Occipital lobe (tissue), 2 donors: ENCODE results near the gene FGF14. TPM values are rescaled to one million over a fixed set of nuclear protein-coding genes. Genes with fewer than 3 reads are reported as not detected.
"Not testable (repeated sequence)": the region's sequence is repeated elsewhere in the genome, so short reads cannot be mapped to it uniquely, and the experiment has no call there.

Source experiments
- DNase-seq: peaks from one replicate; lab custom pipeline; 2025; lab: John Stamatoyannopoulos, UW
- total RNA-seq: library from RNA; depleted of rRNA; stranded (reverse); fragments of >200 nt; gene quantifications from one replicate; pipeline ENCODE4 v1.2.3, GENCODE V29; 2014

Gene FGF14
- total RNA-seq, 1 donor from 2014 or later: 69.1 TPM

DNA sequence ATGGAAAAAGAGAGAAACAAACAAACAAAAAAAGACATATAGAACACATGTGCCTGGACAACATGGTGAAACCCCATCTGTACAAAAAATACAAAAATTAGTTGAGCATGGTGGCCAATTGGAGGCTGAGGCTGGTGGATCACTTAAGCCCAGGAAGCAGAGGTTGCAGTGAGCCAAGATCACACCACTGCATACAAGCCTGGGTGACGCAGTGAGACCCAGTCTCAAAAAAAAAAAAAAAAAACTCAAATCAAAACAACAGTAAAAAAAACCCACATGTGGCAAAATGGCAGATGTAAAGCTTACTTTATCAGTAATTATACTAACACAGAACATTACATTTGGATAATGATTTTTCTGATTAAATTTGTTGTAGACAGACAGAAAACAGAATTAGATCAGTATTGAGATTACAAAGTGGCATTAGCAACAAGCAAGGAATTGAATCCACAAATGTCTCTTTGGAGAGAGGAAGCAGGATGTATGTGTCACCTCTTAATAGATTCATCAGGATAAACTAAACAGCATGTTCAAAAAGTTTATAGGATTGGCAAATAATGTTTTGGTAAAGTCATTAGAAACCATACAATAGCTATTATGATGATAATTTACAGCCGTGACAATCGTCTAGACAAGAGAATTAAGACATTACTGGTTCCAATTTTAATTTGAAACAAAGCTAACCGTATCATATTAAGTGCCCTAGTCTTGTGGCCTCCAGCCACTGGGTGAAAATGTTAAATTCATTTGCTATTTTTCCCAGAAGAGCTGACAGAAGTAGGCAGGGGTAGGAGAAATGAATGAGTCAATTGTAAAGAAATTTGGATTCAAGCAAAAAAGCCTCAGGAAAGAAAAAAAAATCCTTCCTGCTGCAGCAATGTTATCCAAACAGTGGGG lies 206.0 kb downstream of the FGF14 start:
- no peak for DNase-seq

DNA sequence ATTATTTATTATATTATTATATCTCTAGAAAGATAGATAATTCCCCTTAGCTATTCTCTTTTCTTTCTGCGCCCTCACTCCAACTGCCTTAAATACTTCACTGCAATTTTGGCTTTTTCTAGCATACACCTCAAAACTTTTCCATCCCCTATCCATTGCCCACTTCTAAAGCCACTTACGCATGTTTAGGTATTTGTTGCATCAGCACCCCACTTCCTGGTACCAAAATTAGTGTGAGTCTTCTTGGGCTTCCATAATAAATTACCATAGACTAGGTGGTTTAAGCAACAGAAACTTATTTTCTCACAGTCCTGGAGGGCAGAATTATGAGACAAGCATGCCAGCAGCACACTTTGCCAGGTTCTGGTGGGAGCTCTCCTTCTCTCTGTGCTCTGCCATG lies 209.0 kb downstream of the FGF14 start:
- DNase-seq: no peak

DNA sequence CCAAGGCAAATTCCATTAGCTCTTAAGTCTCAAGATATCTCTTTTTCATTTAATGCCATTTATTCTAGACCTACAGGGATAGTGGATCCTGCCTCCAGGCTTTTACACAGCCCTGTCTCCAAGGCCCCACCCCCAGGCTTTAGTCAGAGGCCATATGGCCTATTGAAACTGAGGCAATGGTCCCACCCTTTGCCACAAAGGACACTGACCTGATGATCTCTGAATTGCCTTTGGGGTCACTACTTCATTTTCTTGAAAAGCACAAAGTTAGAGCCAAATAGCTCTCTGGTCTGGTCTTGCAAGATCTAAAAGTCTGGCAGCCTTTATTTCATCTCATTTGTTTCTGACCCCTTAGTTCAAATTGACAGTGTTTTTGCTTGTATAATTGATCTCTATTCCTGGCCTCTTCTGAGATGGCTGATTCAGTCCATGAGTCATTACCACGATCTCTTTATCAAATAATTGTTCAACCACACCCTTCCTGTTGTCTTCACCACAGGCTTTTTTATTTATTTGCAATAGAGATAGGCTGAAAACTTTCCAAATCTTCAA lies 209.8 kb downstream of the FGF14 start:
- DNase-seq: no peak

DNA sequence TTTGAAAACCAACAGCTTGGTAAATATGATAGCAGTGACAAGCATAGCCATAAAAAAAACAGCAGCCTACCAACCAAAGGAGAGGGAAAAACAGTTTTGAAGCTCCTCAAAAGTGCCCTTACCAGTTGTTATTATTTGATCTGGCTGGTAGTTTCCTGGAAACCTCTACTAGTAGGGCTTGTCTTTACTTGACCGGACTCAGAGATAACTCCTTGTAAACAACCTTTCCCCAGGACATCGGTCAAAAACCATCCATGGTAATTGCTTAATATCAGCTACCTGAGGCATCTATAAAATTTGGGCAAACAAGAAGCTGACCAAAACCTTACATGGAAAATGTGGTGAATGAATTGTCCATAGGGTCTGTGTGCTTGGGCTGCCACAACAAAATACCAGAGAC lies 210.9 kb downstream of the FGF14 start:
- no peak for DNase-seq

DNA sequence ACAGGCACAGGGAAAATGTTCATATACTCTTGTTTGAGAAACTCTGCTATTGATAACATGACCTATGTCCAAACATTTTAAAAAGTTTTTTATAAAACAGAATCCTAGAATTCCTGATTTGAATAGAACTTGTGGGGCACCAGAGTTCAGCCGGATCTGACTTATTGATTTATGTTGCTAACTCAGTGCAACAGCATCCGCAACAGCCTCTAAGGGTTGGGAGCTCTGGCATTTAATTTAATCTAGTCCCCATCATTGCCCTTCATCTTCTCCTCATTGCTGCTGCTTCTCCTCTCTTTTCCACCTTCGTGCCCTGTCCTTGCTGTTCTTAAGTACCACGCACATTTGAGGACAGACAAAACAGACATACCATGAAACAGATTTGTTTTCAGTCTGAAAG lies 214.5 kb downstream of the FGF14 start:
- DNase-seq: no peak

DNA sequence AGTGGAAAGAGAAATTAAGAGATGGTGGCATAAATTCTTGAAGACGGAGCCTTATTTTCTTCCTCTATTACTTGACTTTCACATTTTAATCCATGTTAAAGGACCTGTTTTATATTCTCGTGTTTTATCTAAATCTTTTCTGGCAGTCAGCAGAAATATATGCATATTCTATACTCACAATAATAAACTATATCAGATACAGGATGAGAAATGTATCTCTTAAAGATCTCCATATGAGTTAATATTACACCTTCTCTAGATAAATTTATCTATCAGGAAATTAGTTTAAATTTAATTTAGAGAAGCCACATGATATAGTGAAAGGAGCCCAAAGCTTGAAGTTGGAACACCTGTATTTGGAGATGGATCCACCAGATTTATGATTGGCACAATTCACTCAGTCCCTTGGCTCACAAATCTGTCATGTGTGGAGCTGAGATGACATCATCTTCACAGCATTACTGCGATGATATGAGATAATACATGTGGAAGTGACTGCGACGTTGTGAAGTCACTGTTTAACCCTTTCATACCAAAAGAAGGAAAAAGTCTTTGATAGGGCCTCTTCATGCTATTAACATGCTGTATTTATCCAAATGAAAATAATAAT lies 216.4 kb downstream of the FGF14 start:
- DNase-seq: no peak

DNA sequence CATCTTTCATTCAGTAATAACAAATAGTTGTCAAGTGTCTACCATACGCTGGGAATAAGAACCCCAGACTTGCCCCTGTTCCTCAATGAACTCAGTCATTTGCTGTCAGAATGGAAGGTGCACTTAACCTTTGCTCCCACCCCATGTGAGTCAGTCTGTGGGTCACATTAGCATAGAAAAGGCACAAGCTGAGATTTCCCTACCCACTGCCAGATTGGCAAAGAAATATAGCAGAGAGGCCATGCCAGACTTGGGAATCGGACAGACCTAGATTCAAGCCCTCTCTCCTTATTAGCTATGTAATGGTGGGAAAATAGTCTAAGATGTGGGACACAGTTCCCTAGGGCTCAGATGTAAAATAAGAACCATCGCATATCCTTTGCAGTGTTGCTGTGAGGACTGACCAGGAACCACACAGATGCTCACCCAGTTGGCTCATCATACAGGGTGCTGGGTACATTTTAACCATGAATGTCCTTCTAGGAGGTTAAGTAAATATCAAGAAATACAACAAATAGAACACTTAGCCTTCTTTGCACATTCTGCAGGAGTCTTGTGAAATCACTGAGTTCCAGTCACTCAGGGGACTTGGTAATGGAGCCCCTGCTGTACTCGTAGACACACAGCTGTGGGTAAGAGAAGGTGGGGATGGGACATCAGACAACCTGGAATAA lies 218.2 kb downstream of the FGF14 start:
- no peak for DNase-seq

DNA sequence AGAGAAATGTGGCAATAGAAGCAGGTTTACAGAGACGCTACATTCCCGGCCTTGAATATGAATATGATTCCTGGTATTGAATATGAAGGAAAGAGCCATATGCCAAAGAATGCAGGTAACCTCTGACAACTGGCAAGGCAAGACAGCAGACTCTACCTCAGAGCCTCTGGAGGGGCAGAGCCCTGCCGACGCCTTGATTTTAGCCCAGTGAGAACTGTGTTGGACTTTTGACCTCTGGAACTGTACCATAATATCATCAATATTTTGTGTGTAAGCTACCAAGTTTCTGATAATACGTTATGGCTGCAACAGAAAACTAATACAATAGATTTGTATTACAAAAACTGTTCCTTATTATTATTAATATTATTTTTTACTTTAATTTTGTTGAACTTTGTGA lies 219.7 kb downstream of the FGF14 start:
- DNase-seq: no peak

DNA sequence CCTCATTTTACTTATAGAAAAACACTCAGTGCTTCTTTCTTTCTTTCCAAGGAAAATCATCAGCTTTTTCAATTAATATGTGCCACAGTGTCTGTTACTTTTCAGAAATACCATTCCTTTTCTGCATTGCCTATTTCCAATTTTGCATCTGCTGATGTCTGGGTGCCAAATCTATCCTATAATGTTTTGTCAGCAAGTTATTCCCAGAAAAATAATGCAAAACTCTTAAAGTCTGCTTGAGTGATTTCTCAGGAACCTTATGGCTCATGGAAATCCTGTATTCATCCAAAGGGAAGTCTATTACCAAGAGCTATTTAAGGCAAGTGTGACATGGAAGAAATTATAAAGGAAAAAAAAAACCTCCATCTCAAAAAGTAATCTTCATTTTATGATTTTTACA lies 224.4 kb downstream of the FGF14 start:
- no peak for DNase-seq

DNA sequence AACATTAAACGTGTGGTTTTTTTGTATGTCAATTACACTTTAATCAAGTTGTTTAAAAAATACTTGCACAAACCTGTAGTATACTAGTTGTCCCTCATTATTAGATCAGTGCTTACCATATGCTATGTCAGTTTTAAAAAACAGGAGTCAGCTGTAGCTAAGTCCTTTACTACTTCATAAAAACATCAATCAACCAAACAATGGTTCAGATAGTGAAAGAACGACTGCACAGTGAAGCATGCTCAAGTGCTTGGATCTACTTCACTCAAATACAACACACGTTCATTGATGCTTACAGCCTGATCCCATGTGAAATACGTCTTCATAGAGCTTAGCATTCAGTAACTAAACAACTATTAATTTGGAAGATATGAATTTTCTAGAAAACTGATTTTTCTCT lies 225.0 kb downstream of the FGF14 start:
- DNase-seq: no peak

DNA sequence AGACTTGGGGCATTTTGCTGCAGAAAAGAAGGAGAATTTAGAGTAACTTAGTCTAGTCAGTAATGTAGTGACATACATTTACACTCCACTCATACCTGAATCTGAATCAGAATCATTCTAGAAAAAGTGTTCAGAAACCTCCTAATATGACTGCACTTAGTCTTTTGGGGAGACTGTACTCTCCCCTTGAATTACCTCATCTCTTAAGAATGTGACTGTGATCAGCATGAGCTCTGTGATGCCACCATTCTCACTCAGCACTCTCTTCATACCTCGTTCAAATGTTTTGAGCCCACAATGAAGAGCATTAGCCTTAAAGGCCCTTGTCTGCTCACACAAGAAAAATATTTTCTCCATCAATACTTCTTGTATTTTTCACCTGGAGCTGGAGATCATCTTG lies 229.4 kb downstream of the FGF14 start:
- no peak for DNase-seq

DNA sequence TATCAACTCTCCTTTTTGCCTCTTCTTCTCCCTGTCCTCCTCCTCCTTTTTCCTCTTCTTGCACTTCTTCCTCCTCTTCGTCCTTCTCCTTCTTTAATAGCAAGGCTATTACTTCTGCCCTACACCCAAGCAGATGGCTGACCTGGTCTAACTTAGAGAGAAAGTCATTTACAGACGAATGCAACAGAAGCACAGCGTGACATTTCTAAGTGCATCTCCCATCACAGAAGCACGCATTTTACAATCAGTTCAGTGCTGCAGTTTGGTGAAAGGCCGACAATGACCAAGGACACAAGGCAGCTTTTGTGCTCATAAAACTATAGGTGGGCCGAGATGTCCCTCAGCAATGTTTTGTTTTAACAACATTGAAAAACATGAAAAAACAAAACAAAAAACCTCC lies 231.5 kb downstream of the FGF14 start:
- no peak for DNase-seq

DNA sequence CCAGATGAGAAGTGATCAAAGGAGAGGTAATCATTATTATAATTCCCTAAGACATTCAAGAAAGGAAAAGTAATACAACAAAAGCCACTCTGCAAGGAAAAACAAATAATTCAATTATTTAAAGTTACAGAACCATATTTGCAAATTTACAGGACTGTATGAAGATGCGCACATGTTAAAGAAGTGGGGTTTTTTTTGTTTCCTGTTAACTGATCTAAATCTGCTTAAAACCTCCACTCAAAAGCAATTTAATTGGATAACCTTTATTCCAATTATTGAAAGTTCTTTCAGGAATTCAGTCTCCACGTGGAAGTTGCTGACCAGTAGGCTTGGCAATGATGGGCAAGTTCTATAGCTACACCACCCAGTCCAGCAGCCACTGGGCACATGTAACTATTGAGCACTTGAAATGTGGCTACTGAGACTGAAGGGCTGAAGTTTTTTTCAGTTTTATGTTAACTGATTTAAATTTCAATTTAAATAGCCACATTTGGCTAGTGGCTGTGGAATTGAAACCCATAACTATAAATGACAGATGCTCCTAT lies 232.3 kb downstream of the FGF14 start:
- DNase-seq: no peak

DNA sequence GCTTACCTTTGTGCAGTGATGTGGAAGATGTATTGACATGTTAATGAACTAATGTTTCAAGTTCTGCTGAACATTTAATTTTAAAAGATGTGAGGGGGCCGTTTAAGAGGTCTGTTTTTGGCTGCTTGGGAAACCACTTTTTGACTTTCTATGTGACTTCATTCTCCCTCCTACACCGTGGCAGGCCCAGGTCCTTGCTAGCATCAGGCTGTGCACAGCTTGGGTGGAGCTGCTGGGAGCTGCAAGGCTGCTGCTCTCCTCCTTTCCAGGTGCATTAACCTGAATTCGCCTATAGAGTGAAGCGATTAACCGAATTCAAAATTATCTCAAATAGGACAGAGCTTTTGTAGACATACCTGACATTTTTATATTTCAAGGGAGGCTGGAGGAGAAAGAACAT lies 249.1 kb downstream of the FGF14 start:
- DNase-seq: no peak

DNA sequence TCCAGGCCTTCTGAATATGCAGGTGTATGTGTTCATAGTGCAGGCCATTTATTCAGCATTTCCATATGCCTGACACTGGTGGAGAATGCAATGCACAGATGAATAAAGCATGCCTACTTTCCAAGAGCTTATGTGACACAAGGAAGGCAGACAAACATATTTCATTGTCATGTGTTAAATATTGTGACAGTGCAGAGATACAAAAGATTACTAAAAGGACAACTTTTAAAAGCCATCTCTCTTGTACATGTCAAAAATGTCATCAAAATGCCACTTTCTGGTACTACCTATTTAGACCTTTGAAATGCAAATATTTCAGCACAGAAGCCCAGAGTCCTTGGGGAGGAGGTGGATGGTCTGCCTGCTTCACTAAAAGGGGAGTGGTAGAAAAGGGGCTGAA lies 254.5 kb downstream of the FGF14 start:
- DNase-seq: no peak

DNA sequence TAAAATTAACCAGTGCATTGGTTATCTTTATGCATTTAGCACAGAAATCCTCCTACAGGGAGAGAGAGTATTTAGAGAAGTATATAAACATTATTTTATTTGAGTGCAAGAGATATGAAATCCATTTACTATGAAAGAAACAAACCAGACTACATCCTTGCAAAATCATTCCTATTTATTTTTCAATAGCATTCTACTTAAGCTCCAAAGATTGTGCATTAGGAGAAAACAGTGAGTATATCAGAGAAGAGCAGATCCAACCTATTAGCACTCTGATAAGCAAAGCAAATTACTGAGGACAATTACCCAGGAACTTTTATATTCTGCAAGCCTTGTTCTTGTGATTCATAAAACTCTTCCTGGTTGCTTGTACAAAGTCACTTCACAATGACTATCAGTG lies 256.1 kb downstream of the FGF14 start:
- no peak for DNase-seq

DNA sequence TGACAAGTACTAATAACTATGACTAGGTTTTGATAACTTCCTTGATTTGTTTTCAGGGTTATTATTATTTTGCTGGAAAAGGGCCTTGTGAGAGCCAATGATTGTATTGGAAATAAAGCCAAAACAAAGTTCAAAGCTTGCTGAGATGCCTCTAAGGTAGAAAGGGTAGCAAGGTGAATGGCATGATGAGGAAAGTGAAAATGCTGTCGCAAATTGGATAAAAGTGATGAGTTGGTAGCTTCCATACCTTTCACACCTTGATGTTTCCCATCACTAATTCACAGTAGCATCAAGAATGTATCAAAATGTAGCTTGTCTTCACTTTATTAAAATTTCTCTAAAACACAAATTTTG lies 259.4 kb downstream of the FGF14 start:
- DNase-seq: no peak

DNA sequence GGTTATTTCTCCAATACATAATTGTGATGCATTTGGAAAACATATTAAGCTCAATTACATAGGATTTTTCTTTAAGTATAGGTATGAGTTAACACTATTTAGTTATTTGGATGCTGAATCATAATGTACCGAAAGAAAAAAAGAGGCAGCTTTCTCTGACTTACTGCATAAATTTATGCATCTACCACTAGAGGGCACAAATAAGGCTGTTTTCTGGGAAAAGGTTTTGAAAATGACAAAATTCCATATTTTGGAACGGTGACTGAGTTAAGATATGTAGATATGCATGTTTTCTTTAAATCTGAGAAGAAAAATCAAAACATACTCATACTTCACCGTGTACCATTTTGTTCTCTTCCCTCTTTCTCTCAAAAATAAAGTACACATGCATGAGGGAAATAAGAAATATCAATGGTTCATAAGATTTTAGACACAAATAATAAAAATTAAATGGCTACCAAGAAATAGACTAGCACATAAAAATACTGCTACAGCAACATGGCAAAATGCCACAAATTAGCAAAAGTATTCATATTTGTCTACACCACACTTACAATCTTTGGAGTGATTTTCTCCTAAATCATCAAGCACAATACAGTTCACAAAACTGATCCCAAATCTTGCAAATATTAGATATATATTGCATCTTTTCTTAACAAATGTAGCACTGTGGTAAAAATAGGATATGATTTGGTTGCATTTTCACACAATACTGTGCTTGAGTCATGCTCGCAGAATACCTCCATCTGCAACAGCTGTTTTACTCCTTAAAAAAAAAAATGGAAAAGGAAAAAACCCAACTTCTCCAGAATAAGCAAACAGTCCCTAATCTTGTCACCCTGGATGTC lies 260.0 kb downstream of the FGF14 start:
- no peak for DNase-seq

DNA sequence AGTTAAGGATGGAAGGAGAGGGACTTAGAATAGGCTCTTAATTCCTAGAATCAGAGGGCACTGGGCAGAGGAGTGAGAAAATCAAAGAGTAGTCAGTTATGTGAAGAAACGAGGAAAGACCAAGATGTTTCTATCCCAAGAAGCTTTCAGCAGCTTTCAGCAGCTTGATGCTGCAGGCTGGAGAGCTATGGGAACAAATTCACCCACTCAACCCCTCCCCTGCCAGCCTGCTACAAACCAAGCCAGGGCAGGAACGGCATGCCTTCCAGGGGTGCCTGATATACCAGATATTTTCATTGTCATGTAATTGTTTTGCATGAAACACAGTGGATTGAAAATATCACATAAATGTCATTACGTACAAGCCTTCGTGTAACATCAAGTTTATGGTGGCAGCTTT lies 262.2 kb downstream of the FGF14 start:
- DNase-seq: no peak

DNA sequence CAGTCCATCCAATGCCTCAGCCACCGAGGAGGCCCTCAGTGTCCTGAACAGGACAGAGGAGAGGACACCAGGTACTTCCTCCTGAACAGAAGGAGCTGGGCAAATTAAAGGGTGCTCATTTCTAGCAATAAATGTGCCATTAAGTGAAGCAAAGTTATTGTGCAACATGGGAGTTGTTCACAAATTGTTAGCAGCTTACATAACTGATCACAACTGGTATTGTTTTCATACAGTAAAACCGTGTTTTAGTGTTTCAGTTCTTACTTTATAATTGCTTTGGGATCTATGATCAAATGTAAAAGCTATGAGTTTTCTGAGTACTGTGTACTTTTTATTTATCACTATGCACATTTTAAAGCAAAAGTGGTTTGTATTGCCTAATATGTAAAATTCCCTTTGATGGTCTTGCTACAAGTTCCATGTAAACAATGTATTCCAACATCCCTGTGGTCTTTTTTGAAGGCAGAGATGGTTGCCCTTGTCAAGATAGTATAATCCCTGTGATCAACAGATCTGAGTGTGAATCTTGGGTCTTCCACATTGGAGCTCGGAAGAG lies 263.1 kb downstream of the FGF14 start:
- no peak for DNase-seq

DNA sequence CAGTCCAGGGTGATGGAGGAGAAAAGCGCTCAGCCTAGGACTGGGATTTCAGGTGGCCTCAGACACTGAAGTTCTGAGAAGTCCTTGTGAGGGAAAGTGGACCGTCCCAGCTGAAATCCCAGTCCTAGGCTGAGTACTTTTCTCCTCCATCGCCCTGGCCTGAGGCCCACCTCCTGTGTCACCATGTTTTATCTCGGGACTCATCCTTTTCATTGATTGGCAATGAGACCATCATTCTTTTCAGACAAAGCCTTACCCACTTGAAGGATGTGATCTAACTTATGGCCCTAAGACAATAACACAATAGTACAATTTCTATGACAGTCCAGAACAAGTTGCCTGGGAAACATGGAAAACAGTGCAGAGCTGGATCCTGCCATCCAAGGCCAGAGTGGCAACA lies 263.9 kb downstream of the FGF14 start:
- not testable (repeated sequence) for DNase-seq
